ENCODE results near the gene CENPW.

DNA sequence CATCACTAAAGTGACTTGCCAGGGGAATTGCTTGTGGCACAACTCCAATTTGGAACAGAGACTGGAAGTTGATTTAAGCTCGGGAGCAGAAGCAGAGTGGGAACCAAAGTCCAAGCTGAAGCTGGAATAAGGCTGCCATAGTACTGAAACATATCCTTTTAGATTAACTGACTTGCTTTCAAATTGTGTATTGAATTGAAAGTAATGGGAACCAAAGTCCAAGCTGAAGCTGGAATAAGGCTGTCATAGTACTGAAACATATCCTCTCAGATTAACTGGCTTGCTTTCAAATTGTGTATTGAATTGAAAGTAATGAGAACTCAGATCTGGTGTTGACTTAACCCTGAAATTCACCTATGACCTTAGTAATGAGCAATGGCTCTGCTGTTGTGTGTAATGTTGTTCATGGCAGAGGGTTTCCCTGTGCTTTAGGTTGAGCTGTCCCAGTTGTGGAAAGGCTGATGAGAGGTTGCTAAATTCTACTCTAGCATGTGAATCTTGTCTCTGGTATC is 40.2 kb downstream of the CENPW start:
- TF ChIP-seq CTCF (conservative IDR thresholded peaks at IDR 0.05) (no peak), EZH2 (IDR thresholded peaks at IDR 0.05; ENCODE audit: low read depth) (no peak)

All from PC-9 (cell line).